ENCODE data around the gene CNDP1.
"Not testable (repeated sequence)": the region's sequence is repeated elsewhere in the genome, so short reads cannot be mapped to it uniquely, and the experiment has no call there.

Gene CNDP1

DNA sequence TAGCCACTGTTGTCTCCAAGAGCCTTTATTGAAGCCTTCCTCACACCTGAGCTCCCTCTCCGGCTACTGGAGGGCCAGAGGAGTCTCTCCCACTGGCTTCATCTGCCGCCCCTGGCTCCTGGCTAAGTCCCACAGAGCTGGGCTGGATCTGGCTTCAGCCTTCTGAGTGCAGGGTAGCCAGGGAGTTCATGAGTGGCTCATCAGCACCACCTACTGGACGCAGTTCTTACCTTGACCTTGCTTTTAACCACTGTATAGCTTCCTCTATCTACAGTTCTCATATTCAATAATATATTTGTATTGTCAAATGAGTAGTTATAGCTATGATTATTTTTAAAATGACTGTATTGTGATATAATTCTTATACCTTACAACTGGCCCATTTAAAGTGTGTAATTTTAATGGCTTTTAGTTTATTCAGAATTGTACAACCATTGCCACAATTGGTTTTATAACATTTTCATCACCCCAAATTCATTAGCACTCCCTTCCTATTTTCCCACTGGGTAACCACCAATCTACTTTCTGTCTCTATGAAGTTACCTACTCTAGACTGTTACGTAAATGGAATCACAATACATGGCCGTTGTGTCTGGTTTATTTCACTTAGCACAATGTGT, 17.7 kb downstream of the CNDP1 start:
- DNase-seq (ENCODE audit: low read depth, low spot score): peak; percentile 66
- peak overlapping the region; percentile 15; the same call in 1 of the 2 replicates for H3K27ac ChIP-seq
- no peak overlapping the region for H3K9ac ChIP-seq (ENCODE audit: insufficient read length)
- no peak for TF ChIP-seq FOXP2 (optimal IDR thresholded peaks at IDR 0.05; ENCODE audit: control extremely low read depth, extremely low read length, insufficient read depth)
- no peak for TF ChIP-seq EZH2 (IDR thresholded peaks at IDR 0.05)
- no peak for TF ChIP-seq POLR2AphosphoS5 (IDR thresholded peaks at IDR 0.05; ENCODE audit: borderline replicate concordance, low read depth, low read length)
- H3K36me3 ChIP-seq (ENCODE audit: insufficient read depth, low read length): no peaks in the 10 kb centered on the region
- no peak overlapping the region for H3K4me3 ChIP-seq
- no peaks in the 10 kb centered on the region for H3K9me3 ChIP-seq (ENCODE audit: low read depth, low read length)

GRCh38 chr18:74556126-74556525, 21.8 kb downstream of the CNDP1 start:
- Histone ChIP-seq H3K9me3 (ENCODE audit: low read depth, low read length) (no peaks in the 10 kb centered on the region), H3K4me3 (no peak overlapping the region), H3K36me3 (ENCODE audit: insufficient read depth, low read length) (no peaks in the 10 kb centered on the region), H3K27ac (no peak overlapping the region), H3K9ac (ENCODE audit: insufficient read length) (no peak overlapping the region)
- DNase-seq (ENCODE audit: low read depth, low spot score): no peak
- TF ChIP-seq POLR2AphosphoS5 (IDR thresholded peaks at IDR 0.05; ENCODE audit: borderline replicate concordance, low read depth, low read length) (no peak), FOXP2 (optimal IDR thresholded peaks at IDR 0.05; ENCODE audit: control extremely low read depth, extremely low read length, insufficient read depth) (no peak), EZH2 (IDR thresholded peaks at IDR 0.05) (no peak)

GRCh38 chr18:74558096-74558495, 23.8 kb downstream of the CNDP1 start:
- Histone ChIP-seq H3K9me3 (ENCODE audit: low read depth, low read length) (no peaks in the 10 kb centered on the region), H3K4me3 (no peak overlapping the region), H3K9ac (ENCODE audit: insufficient read length) (no peak overlapping the region), H3K27ac (no peak overlapping the region), H3K36me3 (ENCODE audit: insufficient read depth, low read length) (no peaks in the 10 kb centered on the region)
- TF ChIP-seq POLR2AphosphoS5 (IDR thresholded peaks at IDR 0.05; ENCODE audit: borderline replicate concordance, low read depth, low read length) (no peak), FOXP2 (optimal IDR thresholded peaks at IDR 0.05; ENCODE audit: control extremely low read depth, extremely low read length, insufficient read depth) (no peak), EZH2 (IDR thresholded peaks at IDR 0.05) (no peak)
- no peak for DNase-seq (ENCODE audit: low read depth, low spot score)

DNA sequence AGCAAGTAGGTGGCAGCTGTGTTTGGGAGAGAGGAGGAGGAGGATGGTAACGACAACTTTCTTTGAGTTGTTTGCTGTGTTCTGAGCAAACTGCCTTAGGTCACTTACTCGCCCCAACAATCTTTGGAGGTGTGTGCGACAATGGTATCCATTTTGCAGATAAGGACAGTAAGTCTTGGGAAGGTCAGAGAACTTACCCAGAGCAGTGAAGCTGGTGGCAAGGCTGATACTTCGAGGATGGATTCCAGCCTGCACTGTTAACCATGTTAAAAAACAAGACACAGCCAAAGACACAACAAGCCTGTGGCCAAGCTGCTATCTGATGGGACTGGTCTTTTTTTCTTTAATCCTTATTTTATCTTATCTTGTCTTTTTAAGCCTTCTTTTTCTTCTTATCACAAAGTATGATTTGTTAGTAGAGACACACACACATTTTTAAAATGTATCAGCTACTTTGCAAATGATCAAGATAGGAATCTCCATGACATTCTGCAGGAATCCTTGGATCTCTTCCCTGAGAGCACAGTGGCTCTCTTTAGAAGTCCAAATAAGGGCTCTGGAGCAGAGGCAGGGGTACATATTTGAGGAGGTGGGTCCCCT, 27.9 kb downstream of the CNDP1 start:
- no peak for DNase-seq (ENCODE audit: low read depth, low spot score)
- Histone ChIP-seq H3K27ac (no peak overlapping the region), H3K36me3 (ENCODE audit: insufficient read depth, low read length) (no peaks in the 10 kb centered on the region), H3K9me3 (ENCODE audit: low read depth, low read length) (no peaks in the 10 kb centered on the region), H3K4me3 (no peak overlapping the region), H3K9ac (ENCODE audit: insufficient read length) (no peak overlapping the region)
- TF ChIP-seq EZH2 (IDR thresholded peaks at IDR 0.05) (no peak), POLR2AphosphoS5 (IDR thresholded peaks at IDR 0.05; ENCODE audit: borderline replicate concordance, low read depth, low read length) (no peak), FOXP2 (optimal IDR thresholded peaks at IDR 0.05; ENCODE audit: control extremely low read depth, extremely low read length, insufficient read depth) (no peak)

GRCh38 chr18:74562775-74563174, 28.5 kb downstream of the CNDP1 start:
- no peak overlapping the region for H3K9ac ChIP-seq (ENCODE audit: insufficient read length)
- no peaks in the 10 kb centered on the region for H3K9me3 ChIP-seq (ENCODE audit: low read depth, low read length)
- no peak for TF ChIP-seq POLR2AphosphoS5 (IDR thresholded peaks at IDR 0.05; ENCODE audit: borderline replicate concordance, low read depth, low read length)
- TF ChIP-seq EZH2 (IDR thresholded peaks at IDR 0.05): no peak
- no peak for TF ChIP-seq FOXP2 (optimal IDR thresholded peaks at IDR 0.05; ENCODE audit: control extremely low read depth, extremely low read length, insufficient read depth)
- no peaks in the 10 kb centered on the region for H3K36me3 ChIP-seq (ENCODE audit: insufficient read depth, low read length)
- H3K4me3 ChIP-seq: no peak overlapping the region
- H3K27ac ChIP-seq: no peak overlapping the region
- no peak for DNase-seq (ENCODE audit: low read depth, low spot score)

DNA sequence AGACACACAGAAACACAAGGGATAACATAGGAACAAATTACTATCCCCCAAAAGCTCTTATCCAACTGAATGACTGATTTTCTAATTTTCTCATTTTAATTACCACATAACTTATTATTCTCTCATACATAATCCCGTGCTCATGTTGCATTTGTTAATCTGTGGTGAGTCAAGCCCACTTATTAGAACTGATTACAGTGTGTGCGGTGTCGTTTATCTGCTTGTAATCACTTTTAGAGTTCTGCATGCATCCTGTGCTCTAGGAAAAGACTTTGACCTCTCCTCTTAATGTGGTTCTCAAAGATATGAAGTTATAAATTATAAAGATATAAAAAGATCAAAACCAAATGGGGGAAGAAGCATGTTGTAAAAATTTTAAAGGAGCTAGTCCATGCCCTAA, 29.7 kb downstream of the CNDP1 start:
- Histone ChIP-seq H3K36me3 (ENCODE audit: insufficient read depth, low read length) (no peaks in the 10 kb centered on the region), H3K9ac (ENCODE audit: insufficient read length) (no peak overlapping the region), H3K27ac (peak overlapping the region; percentile 62; the same call in 1 of the 2 replicates), H3K4me3 (peak overlapping the region; percentile 32; the same call in 1 of the 2 replicates), H3K9me3 (ENCODE audit: low read depth, low read length) (no peaks in the 10 kb centered on the region)
- DNase-seq (ENCODE audit: low read depth, low spot score): peak; percentile 47
- no peak for TF ChIP-seq EZH2 (IDR thresholded peaks at IDR 0.05)
- no peak for TF ChIP-seq POLR2AphosphoS5 (IDR thresholded peaks at IDR 0.05; ENCODE audit: borderline replicate concordance, low read depth, low read length)
- TF ChIP-seq FOXP2 (optimal IDR thresholded peaks at IDR 0.05; ENCODE audit: control extremely low read depth, extremely low read length, insufficient read depth): no peak

DNA sequence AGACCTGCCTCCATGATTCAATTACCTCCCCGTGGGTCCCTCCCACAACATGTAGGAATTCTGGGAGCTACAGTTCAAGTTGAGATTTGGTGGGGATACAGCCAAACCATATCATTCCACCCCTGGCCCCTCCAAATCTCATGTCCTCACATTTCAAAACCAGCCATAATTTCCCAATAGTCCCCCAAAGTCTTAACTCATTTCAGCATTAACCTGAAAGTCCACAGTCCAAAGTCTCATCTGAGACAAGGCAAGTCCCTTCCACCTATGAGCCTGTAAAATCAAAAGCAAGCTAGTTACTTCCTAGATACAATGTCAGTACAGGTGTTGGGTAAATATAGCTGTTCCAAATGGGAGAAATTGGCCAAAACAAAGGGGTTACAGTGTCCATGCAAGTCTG, 30.9 kb downstream of the CNDP1 start:
- not testable (repeated sequence) for DNase-seq (ENCODE audit: low read depth, low spot score); H3K9me3 ChIP-seq (ENCODE audit: low read depth, low read length); H3K36me3 ChIP-seq (ENCODE audit: insufficient read depth, low read length); H3K9ac ChIP-seq (ENCODE audit: insufficient read length); H3K27ac ChIP-seq; H3K4me3 ChIP-seq

- H3K36me3 ChIP-seq (ENCODE audit: insufficient read depth, low read length); H3K9ac ChIP-seq (ENCODE audit: insufficient read length); DNase-seq (ENCODE audit: low read depth, low spot score); H3K9me3 ChIP-seq (ENCODE audit: low read depth, low read length); H3K4me3 ChIP-seq; H3K27ac ChIP-seq: not testable (repeated sequence)
These were observed 31.7 kb downstream of the CNDP1 start for GRCh38 chr18:74565993-74566392.

DNA sequence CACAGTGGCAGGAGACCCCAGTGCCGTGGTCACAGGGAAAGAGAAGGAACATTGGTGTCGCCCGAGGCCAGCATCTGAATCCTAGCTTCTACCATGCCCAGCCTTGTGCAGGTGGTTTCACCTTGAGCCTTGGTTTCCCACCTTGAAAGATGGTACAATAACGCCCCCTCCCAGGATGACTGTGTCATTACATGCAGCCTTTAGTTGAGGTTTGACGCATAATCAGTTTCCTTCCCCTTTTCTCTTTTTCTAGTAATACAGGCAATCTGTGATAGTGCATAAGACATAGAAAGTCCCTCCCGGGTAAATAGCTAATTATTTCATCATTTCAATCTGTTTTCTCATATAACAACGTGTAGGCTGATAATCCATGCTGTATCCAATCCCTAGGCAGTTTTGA, 33.5 kb downstream of the CNDP1 start:
- Histone ChIP-seq H3K27ac (no peak overlapping the region), H3K9me3 (ENCODE audit: low read depth, low read length) (no peaks in the 10 kb centered on the region), H3K9ac (ENCODE audit: insufficient read length) (no peak overlapping the region), H3K4me3 (no peak overlapping the region), H3K36me3 (ENCODE audit: insufficient read depth, low read length) (no peaks in the 10 kb centered on the region)
- no peak for DNase-seq (ENCODE audit: low read depth, low spot score)
- TF ChIP-seq EZH2 (IDR thresholded peaks at IDR 0.05): no peak
- TF ChIP-seq POLR2AphosphoS5 (IDR thresholded peaks at IDR 0.05; ENCODE audit: borderline replicate concordance, low read depth, low read length): no peak
- no peak for TF ChIP-seq FOXP2 (optimal IDR thresholded peaks at IDR 0.05; ENCODE audit: control extremely low read depth, extremely low read length, insufficient read depth)

Data from SK-N-MC (cell line).